ENCODE measurements around the gene MDK. TPM values are rescaled to one million over a fixed set of nuclear protein-coding genes. Genes with fewer than 3 reads are reported as not detected.

Gene MDK
- total and polyA plus RNA-seq, 2 of the 13 experiments (the other 11 are each of a cell fraction or from before 2014, with no cell fraction given): 312 to 407 TPM

GRCh38 chr11:46389450-46390330 lies 8.2 kb downstream of the MDK start (continued):
- TF ChIP-seq BCLAF1 (IDR thresholded peaks at IDR 0.05) (no peak), ZSCAN30 (CRISPR knock-in tag; IDR thresholded peaks at IDR 0.05) (no peak), ATF5 (CRISPR knock-in tag; IDR thresholded peaks at IDR 0.05; ENCODE audit: low read depth) (no peak), CREBL2 (CRISPR knock-in tag; IDR thresholded peaks at IDR 0.05; ENCODE audit: borderline replicate concordance) (no peak), ZBTB10 (CRISPR knock-in tag; IDR thresholded peaks at IDR 0.05; ENCODE audit: borderline replicate concordance) (peak; percentile 34; the same call in 1 of the 2 replicates), TFDP2 (CRISPR knock-in tag; IDR thresholded peaks at IDR 0.05) (peak; percentile 33; the same call in 1 of the 2 replicates), ATRX (CRISPR knock-in tag; IDR thresholded peaks at IDR 0.05; ENCODE audit: borderline replicate concordance) (no peak), ZSCAN20 (CRISPR knock-in tag; IDR thresholded peaks at IDR 0.05; ENCODE audit: borderline replicate concordance) (no peak), ZNF850 (CRISPR knock-in tag; conservative IDR thresholded peaks at IDR 0.05) (0 out of 2 replicates have a peak, but pooled peaks have one; percentile 30), KDM6A (CRISPR knock-in tag; IDR thresholded peaks at IDR 0.05; ENCODE audit: low read depth) (no peak), ZNF577 (CRISPR knock-in tag; IDR thresholded peaks at IDR 0.05; ENCODE audit: borderline replicate concordance, low read depth) (no peak), ZNF629 (CRISPR knock-in tag; conservative IDR thresholded peaks at IDR 0.05) (0 out of 2 replicates have a peak, but pooled peaks have one; percentile 14), NR2F6 (IDR thresholded peaks at IDR 0.05) (no peak), NR2F6 (CRISPR knock-in tag; IDR thresholded peaks at IDR 0.05) (no peak), HDAC1 (CRISPR knock-in tag; IDR thresholded peaks at IDR 0.05) (peak; percentile 72), ZNF160 (CRISPR knock-in tag; IDR thresholded peaks at IDR 0.05) (peak; percentile 67; the same call in 1 of the 2 replicates), HOXA3 (CRISPR knock-in tag; IDR thresholded peaks at IDR 0.05) (peak; percentile 59; the same call in 1 of the 2 replicates), ZKSCAN1 (IDR thresholded peaks at IDR 0.05; ENCODE audit: low read length) (no peak), RFX3 (CRISPR knock-in tag; IDR thresholded peaks at IDR 0.05) (no peak), HNRNPH1 (optimal IDR thresholded peaks at IDR 0.05; ENCODE audit: low read depth, low read length) (no peak), ADNP (CRISPR knock-in tag; IDR thresholded peaks at IDR 0.05) (no peak), MAFF (IDR thresholded peaks at IDR 0.05; ENCODE audit: low read depth, low read length) (no peak), ZNF343 (CRISPR knock-in tag; IDR thresholded peaks at IDR 0.05) (no peak), AGO2 (optimal IDR thresholded peaks at IDR 0.05; ENCODE audit: low read depth, low read length) (no peak)

Measured in HepG2 (cell line).